Panc1 (cell line): ENCODE data around the gene PDE6A.

ENCODE experiments used
- TCF7L2 ChIP-seq: IDR thresholded peaks from 2 replicates; pipeline ENCODE4 v1.6.1; 2011; ENCODE audit warnings: mild to moderate bottlenecking, low read depth, low read length, inconsistent platforms
- TF ChIP-seq, protein P1 (sequence below): fragments of 450-650 bp; IDR thresholded peaks from 2 replicates; pipeline ENCODE4 v1.5.1; 2017; ENCODE audit warnings: mild to moderate bottlenecking

DNA sequence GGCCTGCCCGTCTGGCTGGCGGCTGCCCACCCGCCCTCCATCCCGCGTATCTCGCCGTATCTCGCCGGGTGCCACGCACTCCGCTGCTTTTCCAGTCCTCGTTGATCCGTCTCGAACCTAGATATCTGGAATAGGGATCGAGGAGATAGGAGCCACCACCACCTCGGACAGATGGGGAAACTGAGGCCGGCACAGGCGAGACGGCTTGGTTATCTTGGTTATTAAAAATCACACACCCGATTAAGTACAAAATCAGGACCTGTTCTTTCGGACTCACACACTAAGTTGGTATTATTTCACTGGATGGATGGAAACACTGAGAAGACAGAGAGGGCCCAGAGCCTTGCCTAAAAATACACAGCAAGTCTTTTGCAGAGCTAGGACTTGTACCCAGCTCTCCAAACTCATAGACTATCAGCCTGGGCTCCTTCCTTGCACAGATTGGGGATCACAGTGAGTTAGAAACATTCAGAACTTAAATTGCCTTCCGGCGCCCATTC lies 16.6 kb upstream of the PDE6A start:
- TF ChIP-seq, protein P1, sequence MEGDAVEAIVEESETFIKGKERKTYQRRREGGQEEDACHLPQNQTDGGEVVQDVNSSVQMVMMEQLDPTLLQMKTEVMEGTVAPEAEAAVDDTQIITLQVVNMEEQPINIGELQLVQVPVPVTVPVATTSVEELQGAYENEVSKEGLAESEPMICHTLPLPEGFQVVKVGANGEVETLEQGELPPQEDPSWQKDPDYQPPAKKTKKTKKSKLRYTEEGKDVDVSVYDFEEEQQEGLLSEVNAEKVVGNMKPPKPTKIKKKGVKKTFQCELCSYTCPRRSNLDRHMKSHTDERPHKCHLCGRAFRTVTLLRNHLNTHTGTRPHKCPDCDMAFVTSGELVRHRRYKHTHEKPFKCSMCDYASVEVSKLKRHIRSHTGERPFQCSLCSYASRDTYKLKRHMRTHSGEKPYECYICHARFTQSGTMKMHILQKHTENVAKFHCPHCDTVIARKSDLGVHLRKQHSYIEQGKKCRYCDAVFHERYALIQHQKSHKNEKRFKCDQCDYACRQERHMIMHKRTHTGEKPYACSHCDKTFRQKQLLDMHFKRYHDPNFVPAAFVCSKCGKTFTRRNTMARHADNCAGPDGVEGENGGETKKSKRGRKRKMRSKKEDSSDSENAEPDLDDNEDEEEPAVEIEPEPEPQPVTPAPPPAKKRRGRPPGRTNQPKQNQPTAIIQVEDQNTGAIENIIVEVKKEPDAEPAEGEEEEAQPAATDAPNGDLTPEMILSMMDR: no peak
- no peak for TF ChIP-seq TCF7L2
